ENCODE data around the gene AKNA.

AKNA gene

DNA sequence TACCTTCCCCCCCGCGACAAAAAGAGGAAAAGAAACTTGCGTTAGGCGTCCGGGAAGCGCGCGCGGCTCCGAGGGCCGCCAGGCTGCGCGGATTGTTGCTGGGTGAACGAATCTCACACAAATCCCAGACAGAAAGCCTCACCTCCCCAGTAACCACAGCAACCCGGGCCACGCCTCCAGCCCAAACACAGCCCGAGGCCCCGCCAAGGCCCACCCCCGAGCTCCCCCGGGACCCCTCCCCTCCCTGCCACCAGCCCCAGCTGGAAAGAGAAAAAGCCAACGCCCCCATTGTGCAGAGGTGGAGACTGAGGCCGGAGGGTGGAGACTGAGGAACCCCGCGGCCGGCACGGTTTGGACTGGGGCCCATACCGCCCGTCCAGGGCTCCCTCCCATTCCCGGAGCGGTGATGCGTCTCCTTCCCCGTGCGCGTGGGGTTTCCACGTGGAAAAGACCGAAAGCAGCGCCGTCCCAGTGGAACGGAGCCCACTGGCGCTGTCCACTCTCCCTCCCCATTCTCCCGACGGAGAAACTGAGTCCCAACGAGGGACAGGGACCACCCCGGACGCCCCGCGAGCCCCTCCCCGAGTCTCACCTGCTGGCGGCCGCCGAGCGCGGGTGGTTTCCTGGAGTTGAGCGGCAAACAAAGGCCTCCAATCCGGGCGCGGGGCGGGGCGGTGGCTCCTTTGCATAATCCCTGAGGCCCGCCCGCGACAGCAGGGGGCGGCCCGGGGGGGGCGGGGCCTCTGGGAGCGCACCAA is 10.2 kb upstream of the AKNA start:
- peaks cover 32% of the 10 kb centered on the region for H3K36me3 ChIP-seq
- H3K9me3 ChIP-seq (ENCODE audit: severe bottlenecking): no peaks in the 10 kb centered on the region
- H3K4me3 ChIP-seq (ENCODE audit: low read depth, low read length): peak overlapping the region; percentile 87
- TF ChIP-seq, protein P1, sequence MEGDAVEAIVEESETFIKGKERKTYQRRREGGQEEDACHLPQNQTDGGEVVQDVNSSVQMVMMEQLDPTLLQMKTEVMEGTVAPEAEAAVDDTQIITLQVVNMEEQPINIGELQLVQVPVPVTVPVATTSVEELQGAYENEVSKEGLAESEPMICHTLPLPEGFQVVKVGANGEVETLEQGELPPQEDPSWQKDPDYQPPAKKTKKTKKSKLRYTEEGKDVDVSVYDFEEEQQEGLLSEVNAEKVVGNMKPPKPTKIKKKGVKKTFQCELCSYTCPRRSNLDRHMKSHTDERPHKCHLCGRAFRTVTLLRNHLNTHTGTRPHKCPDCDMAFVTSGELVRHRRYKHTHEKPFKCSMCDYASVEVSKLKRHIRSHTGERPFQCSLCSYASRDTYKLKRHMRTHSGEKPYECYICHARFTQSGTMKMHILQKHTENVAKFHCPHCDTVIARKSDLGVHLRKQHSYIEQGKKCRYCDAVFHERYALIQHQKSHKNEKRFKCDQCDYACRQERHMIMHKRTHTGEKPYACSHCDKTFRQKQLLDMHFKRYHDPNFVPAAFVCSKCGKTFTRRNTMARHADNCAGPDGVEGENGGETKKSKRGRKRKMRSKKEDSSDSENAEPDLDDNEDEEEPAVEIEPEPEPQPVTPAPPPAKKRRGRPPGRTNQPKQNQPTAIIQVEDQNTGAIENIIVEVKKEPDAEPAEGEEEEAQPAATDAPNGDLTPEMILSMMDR (IDR thresholded peaks at IDR 0.05; ENCODE audit: low read depth, low read length): no peak
- DNase-seq: peak; percentile 99
- H3K27me3 ChIP-seq (ENCODE audit: insufficient read depth, low read depth, severe bottlenecking): no peaks in the 10 kb centered on the region
- H3K27ac ChIP-seq: peak overlapping the region; percentile 82

DNA sequence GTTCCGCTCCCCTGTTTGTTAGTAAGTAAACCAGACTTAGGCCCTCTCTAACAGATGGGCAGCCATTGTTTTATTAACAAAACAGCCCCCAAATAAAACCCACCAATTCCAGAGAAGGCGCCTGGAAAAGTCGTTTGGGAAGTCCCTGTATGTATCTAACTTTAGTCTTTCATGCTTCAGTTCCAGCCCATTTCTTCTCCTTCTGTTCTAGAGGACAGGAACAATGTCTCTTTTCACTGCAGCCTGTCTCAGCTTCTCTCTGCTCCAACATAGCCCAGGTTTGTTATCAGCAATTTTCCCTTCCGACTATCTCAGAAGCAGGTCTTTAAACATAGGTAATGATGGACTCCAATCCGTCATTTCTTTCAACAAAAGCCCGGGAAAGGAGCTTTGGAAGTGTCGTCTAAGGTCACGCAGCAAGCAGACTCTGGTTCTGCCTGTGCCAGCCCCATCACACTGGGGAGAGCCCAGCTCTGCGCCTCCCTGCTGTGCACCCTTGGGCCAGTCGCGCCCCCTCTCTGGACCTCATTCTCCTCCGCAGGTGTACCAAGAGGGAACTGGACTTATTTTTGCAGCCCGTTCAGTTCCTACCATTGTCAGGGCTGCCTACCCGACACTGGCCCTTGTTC is 9.6 kb upstream of the AKNA start:
- DNase-seq: peak; percentile 54

DNA sequence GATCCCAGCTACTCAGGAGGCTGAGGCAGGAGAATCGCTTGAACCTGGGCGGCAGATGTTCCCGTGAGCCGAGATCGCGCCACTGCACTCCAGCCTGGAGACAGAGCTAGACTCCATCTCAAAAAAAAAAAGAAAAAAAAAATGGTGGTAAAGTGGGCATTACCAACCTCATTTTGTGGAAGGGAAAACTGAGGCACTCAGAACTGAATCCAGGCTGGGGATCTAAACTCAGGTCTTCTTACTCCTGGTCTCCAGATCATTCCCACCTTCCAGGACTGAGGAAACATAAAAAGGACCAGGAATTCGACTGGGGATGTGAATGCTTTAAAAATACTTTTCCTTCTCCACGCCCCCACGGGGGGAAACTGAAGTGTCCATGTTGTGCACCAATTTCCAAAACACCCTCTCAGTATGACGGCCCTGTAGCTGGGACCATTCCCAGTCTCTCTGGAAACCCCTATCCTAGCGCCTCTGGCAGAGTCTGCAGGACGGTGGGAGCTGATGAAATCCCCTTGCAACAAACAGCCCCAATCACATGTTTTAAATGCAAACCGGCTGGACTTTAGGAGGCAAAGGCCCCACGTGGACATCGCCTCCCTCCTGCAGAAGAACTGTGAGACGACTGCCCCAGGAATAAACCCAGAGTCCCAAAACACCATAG is 8.9 kb upstream of the AKNA start:
- no peak for DNase-seq
- Histone ChIP-seq H3K4me3 (ENCODE audit: low read depth, low read length) (peak overlapping the region; percentile 87), H3K27ac (peak overlapping the region; percentile 82)

More for the DNA sequence above, 9.6 kb upstream of the AKNA start:
- TF ChIP-seq, protein P1 (IDR thresholded peaks at IDR 0.05; ENCODE audit: low read depth, low read length): no peak
- no peaks in the 10 kb centered on the region for H3K27me3 ChIP-seq (ENCODE audit: insufficient read depth, low read depth, severe bottlenecking)
- peak overlapping the region; percentile 82 for H3K27ac ChIP-seq
- peak overlapping the region; percentile 87 for H3K4me3 ChIP-seq (ENCODE audit: low read depth, low read length)
- H3K9me3 ChIP-seq (ENCODE audit: severe bottlenecking): no peaks in the 10 kb centered on the region
- peaks cover 38% of the 10 kb centered on the region for H3K36me3 ChIP-seq

DNA sequence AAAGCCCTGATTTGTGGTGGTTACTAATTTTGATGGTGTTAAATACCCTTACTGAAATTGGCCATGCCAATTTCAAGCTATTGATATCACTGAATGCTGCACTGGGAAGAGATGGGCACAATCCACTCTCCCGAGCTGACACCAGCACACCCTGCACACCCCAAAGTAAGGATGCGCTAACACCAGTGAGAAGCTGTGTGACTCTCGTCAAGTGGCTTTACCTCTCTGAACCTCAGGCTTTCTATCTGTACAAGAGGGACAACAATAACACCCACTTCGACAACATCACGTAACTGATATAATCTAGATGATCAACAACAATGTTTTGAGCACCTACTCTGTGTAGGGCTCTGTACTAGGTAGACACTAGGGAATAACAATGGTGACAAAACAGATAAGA is 8.0 kb upstream of the AKNA start:
- Histone ChIP-seq H3K4me3 (ENCODE audit: low read depth, low read length) (no peak overlapping the region), H3K36me3 (peaks cover 45% of the 10 kb centered on the region), H3K27me3 (ENCODE audit: insufficient read depth, low read depth, severe bottlenecking) (no peaks in the 10 kb centered on the region), H3K9me3 (ENCODE audit: severe bottlenecking) (no peaks in the 10 kb centered on the region), H3K27ac (no peak overlapping the region)
- TF ChIP-seq, protein P1 (IDR thresholded peaks at IDR 0.05; ENCODE audit: low read depth, low read length): no peak
- DNase-seq: no peak

More for the DNA sequence above, 8.9 kb upstream of the AKNA start:
- peaks cover 40% of the 10 kb centered on the region for H3K36me3 ChIP-seq
- TF ChIP-seq, protein P1 (IDR thresholded peaks at IDR 0.05; ENCODE audit: low read depth, low read length): no peak
- no peaks in the 10 kb centered on the region for H3K27me3 ChIP-seq (ENCODE audit: insufficient read depth, low read depth, severe bottlenecking)
- H3K9me3 ChIP-seq (ENCODE audit: severe bottlenecking): no peaks in the 10 kb centered on the region

DNA sequence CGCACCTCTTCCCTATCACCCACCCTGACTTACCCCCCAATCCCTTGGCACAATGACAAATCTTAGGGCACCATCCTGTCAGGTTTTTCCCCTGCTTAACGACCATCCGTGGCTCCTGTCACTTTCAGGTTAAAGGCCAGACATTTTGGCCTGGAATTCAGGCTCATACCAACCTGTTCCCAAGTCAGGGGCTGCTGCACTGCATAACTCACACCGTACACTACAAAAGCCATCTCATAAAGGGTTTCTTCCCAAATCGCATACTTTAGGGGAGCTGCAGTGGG is 7.5 kb upstream of the AKNA start:
- Histone ChIP-seq H3K27me3 (ENCODE audit: insufficient read depth, low read depth, severe bottlenecking) (no peaks in the 10 kb centered on the region), H3K27ac (no peak overlapping the region), H3K4me3 (ENCODE audit: low read depth, low read length) (no peak overlapping the region), H3K9me3 (ENCODE audit: severe bottlenecking) (no peaks in the 10 kb centered on the region), H3K36me3 (peaks cover 49% of the 10 kb centered on the region)
- DNase-seq: no peak
- TF ChIP-seq, protein P1 (IDR thresholded peaks at IDR 0.05; ENCODE audit: low read depth, low read length): no peak

All from WERI-Rb-1 (cell line).